Fibroblast of lung (primary cell): Measurements from ENCODE around the gene CCDC112. TPM values are rescaled to one million over a fixed set of nuclear protein-coding genes. Genes with fewer than 3 reads are reported as not detected.

Experiments used
- DNase-seq, 2 donors: peaks; one replicate each; pipeline versions ENCODE4 v3.0.0 to v3.0.0-alpha.2; 2010; ENCODE audit warnings: low read depth in 2 of 2
- H2AFZ ChIP-seq: 2 replicates; pipeline ENCODE4 v1.5.1; 2012; ENCODE audit warnings: low read length, control low read depth, inconsistent platforms
- H3K27ac ChIP-seq: 2 replicates; pipeline ENCODE4 v1.5.1; 2011; ENCODE audit warnings: low read length, control low read depth; ENCODE audit not compliant: insufficient read depth
- H3K27me3 ChIP-seq: 2 replicates; pipeline ENCODE4 v1.5.1; 2011; ENCODE audit warnings: mild to moderate bottlenecking, low read length; ENCODE audit not compliant: control insufficient read depth, insufficient read depth
- H3K36me3 ChIP-seq: 2 replicates; pipeline ENCODE4 v1.5.1; 2011; ENCODE audit warnings: low read length; ENCODE audit not compliant: control insufficient read depth, insufficient read depth
- H3K4me1 ChIP-seq: 2 replicates; pipeline ENCODE4 v1.5.1; 2011; ENCODE audit warnings: low read length; ENCODE audit not compliant: control insufficient read depth, insufficient read depth; ENCODE audit errors: extremely low read depth
- H3K4me2 ChIP-seq: 2 replicates; pipeline ENCODE4 v1.5.1; 2011; ENCODE audit warnings: low read length, control low read depth; ENCODE audit not compliant: insufficient read depth; ENCODE audit errors: extremely low read depth
- H3K4me3 ChIP-seq, 4 experiments: fragments of 200-600 bp in 1 of 4; sonication (generic) in 1 of 4; replicated peaks in 1 of 4; 2 replicates each; pipeline ENCODE4 v1.5.1; 2011 to 2016; ENCODE audit warnings: low read length in 4 of 4, low read depth in 3 of 4, mild to moderate bottlenecking in 3 of 4, control low read depth in 2 of 4, inconsistent platforms in 1 of 4, mixed read lengths in 1 of 4; ENCODE audit not compliant: insufficient read depth in 1 of 4; ENCODE audit errors: control extremely low read depth in 1 of 4
- H3K79me2 ChIP-seq: 2 replicates; pipeline ENCODE4 v1.5.1; 2012; ENCODE audit warnings: mild to moderate bottlenecking, low read length, inconsistent platforms; ENCODE audit not compliant: control insufficient read depth, insufficient read depth
- H3K9ac ChIP-seq: 2 replicates; pipeline ENCODE4 v1.5.1; 2011; ENCODE audit warnings: mild to moderate bottlenecking, low read length, control low read depth; ENCODE audit not compliant: insufficient read depth
- H3K9me3 ChIP-seq: 2 replicates; pipeline ENCODE4 v1.5.1; 2012; ENCODE audit warnings: low read depth, low read length; ENCODE audit not compliant: control insufficient read depth, insufficient read depth
- H4K20me1 ChIP-seq: 2 replicates; pipeline ENCODE4 v1.5.1; 2011; ENCODE audit warnings: low read length; ENCODE audit not compliant: control insufficient read depth, insufficient read depth; ENCODE audit errors: extremely low read depth
- EZH2 ChIP-seq: IDR thresholded peaks from 2 replicates; pipeline ENCODE4 v1.5.1; 2012; ENCODE audit warnings: low read length, control low read depth, mild to moderate bottlenecking; ENCODE audit errors: missing control alignments
- polyA plus RNA-seq, 2 donors: library from polyadenylated mRNA; depleted of rRNA in 1 of 2; stranded (reverse) in 1 of 2; unstranded in 1 of 2; fragments of >200 nt; gene quantifications; 2 replicates each; pipeline ENCODE4 v1.2.1, GENCODE V29; 2011 to 2012; ENCODE audit warnings: missing spikeins in 1 of 2
- total RNA-seq: library from RNA; depleted of rRNA; stranded (reverse); fragments of >200 nt; gene quantifications from 2 replicates; pipeline ENCODE4 v1.2.1, GENCODE V29; 2014
- TF ChIP-seq, protein P1 (sequence below), 2 donors: IDR thresholded peaks in 1 of 2; conservative IDR thresholded peaks in 1 of 2; 1 replicate in 1 of 2; 2 replicates in 1 of 2; pipeline ENCODE4 v1.5.1; 2011 to 2012; ENCODE audit warnings: low read length in 2 of 2, control low read depth in 1 of 2, inconsistent platforms in 1 of 2, low read depth in 1 of 2, mild to moderate bottlenecking in 1 of 2

Gene CCDC112
- total and polyA plus RNA-seq, 2 donors (not counting 1 experiment from before 2014, with no cell fraction given), result 5.7 to 13.7 TPM

DNA sequence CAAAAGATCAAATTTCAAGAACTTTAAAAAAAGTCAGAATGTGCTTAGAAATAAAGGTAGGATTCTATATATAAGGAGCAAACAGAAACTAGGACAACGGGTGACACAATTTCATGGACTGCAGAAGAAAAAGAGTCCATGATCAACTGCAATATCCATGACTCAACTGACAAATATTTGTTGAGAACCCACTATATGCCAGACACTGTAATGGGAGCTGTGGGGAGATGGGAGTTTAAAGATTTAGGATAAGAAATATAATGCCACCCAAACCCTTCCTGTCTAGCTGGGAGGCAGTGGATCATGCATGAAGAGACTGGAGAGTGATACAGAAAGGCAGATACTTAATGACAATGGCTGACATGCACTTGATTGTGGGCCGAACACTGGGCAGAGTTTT is 27.6 kb upstream of the CCDC112 start:
- H4K20me1 ChIP-seq, result no peaks in the 10 kb centered on the region
- H3K4me1 ChIP-seq, result no peaks in the 10 kb centered on the region
- no peaks in the 10 kb centered on the region for H3K79me2 ChIP-seq
- H3K27me3 ChIP-seq, result no peaks in the 10 kb centered on the region
- TF ChIP-seq, protein P1, sequence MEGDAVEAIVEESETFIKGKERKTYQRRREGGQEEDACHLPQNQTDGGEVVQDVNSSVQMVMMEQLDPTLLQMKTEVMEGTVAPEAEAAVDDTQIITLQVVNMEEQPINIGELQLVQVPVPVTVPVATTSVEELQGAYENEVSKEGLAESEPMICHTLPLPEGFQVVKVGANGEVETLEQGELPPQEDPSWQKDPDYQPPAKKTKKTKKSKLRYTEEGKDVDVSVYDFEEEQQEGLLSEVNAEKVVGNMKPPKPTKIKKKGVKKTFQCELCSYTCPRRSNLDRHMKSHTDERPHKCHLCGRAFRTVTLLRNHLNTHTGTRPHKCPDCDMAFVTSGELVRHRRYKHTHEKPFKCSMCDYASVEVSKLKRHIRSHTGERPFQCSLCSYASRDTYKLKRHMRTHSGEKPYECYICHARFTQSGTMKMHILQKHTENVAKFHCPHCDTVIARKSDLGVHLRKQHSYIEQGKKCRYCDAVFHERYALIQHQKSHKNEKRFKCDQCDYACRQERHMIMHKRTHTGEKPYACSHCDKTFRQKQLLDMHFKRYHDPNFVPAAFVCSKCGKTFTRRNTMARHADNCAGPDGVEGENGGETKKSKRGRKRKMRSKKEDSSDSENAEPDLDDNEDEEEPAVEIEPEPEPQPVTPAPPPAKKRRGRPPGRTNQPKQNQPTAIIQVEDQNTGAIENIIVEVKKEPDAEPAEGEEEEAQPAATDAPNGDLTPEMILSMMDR (conservative IDR thresholded peaks at IDR 0.05 in 1 of 2, IDR thresholded peaks at IDR 0.05 in 1 of 2; ENCODE audit: low read depth in 1 of 2, low read length in 2 of 2), result no peak
- TF ChIP-seq EZH2, result no peak
- H3K9ac ChIP-seq, result no peak overlapping the region
- DNase-seq, result peak; percentile 22 to 26
- no peak overlapping the region for H3K4me3 ChIP-seq
- H3K9me3 ChIP-seq, result no peaks in the 10 kb centered on the region
- H3K4me2 ChIP-seq, result no peak overlapping the region
- no peak overlapping the region for H2AFZ ChIP-seq
- H3K27ac ChIP-seq, result no peak overlapping the region
- no peaks in the 10 kb centered on the region for H3K36me3 ChIP-seq

DNA sequence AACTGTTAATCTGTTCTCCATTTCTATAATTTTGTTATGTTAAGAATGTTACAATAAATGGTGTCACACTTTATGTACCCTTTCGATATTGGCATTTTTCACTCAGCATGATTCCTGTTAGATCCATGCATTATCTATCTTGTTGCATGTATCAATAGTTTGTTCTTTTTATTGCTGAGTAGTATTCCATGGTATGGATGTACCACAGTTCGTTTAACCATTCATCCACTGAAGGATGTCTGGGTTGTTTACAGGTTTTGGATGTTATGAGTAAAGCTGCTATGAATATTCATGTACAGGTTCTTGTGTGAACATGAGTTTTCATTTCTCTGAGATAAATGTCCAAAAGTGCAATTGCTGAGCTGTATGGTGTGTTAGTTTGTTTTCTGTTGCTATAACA is 26.3 kb upstream of the CCDC112 start:
- Histone ChIP-seq H3K27me3 (no peaks in the 10 kb centered on the region), H3K4me1 (no peaks in the 10 kb centered on the region), H3K79me2 (no peaks in the 10 kb centered on the region), H4K20me1 (no peaks in the 10 kb centered on the region), H3K4me3 (no peak overlapping the region), H3K9ac (no peak overlapping the region), H2AFZ (no peak overlapping the region), H3K4me2 (no peak overlapping the region), H3K9me3 (no peaks in the 10 kb centered on the region), H3K36me3 (no peaks in the 10 kb centered on the region), H3K27ac (no peak overlapping the region)
- no peak for TF ChIP-seq EZH2
- TF ChIP-seq, protein P1 (conservative IDR thresholded peaks at IDR 0.05 in 1 of 2, IDR thresholded peaks at IDR 0.05 in 1 of 2; ENCODE audit: low read depth in 1 of 2, low read length in 2 of 2), result no peak
- DNase-seq, result no peak

DNA sequence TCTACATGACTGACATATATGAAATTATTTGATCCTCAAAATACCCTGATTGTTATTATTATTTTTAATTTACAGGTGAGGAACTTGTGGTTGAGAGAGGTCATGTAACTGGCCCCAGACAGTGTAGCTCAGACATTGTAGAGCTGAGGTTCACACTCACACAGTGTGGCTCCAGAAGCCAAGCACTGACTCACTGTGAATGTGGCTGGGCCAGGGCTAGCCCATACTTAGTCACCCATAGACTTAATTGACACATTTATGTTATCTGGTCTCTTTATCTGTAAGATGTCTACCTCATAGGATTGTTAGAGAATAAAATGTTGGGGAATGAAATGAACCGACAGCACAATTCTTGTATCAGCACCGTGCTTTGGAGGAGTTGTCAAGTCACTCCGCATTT is 24.9 kb upstream of the CCDC112 start:
- H3K4me3 ChIP-seq, result no peak overlapping the region
- no peak for TF ChIP-seq EZH2
- TF ChIP-seq, protein P1 (conservative IDR thresholded peaks at IDR 0.05 in 1 of 2, IDR thresholded peaks at IDR 0.05 in 1 of 2; ENCODE audit: low read depth in 1 of 2, low read length in 2 of 2), result no peak
- no peaks in the 10 kb centered on the region for H4K20me1 ChIP-seq
- no peaks in the 10 kb centered on the region for H3K4me1 ChIP-seq
- no peaks in the 10 kb centered on the region for H3K36me3 ChIP-seq
- no peak overlapping the region for H3K27ac ChIP-seq
- H3K9me3 ChIP-seq, result no peaks in the 10 kb centered on the region
- no peak overlapping the region for H2AFZ ChIP-seq
- H3K4me2 ChIP-seq, result no peak overlapping the region
- no peaks in the 10 kb centered on the region for H3K79me2 ChIP-seq
- H3K27me3 ChIP-seq, result no peaks in the 10 kb centered on the region
- peak in 1 of 2 donors; percentile 82 for DNase-seq
- no peak overlapping the region for H3K9ac ChIP-seq
